ENCODE measurements around the gene TMED7.

TMED7 gene

GRCh38 chr5:115626445-115626823 lies 598 bp upstream of the TMED7 start:
- ATAC-seq: peak; percentile 3 to 6

GRCh38 chr5:115624994-115625393 lies 842 bp downstream of the TMED7 start:
- ATAC-seq: no peak

- no peak for ATAC-seq
These were observed 2.2 kb downstream of the TMED7 start for GRCh38 chr5:115623658-115624057.

- no peak for ATAC-seq
These were observed 4.4 kb downstream of the TMED7 start for GRCh38 chr5:115621365-115621900.

GRCh38 chr5:115616892-115617291 lies 8.9 kb downstream of the TMED7 start:
- no peak for ATAC-seq

- ATAC-seq: no peak
These were observed 9.4 kb downstream of the TMED7 start for GRCh38 chr5:115616472-115616871.

GRCh38 chr5:115611873-115612272 lies 14.0 kb downstream of the TMED7 start:
- no peak for ATAC-seq

GRCh38 chr5:115607935-115608334 lies 17.9 kb downstream of the TMED7 start:
- ATAC-seq: no peak

- ATAC-seq: no peak
These were observed 20.4 kb downstream of the TMED7 start for GRCh38 chr5:115605436-115605835.

GRCh38 chr5:115602591-115603125 lies 23.2 kb downstream of the TMED7 start:
- no peak for ATAC-seq

GRCh38 chr5:115601701-115602590 lies 23.9 kb downstream of the TMED7 start, which contains the start of gene TICAM2:
TSS of gene TICAM2 (minus strand) at chr5:115602479. CDS start at chr5:115581256, 21,223 bp downstream.
- ATAC-seq: peak; percentile 86 to 90

- ATAC-seq: no peak
These were observed 25.1 kb downstream of the TMED7 start for GRCh38 chr5:115600766-115601165.

- ATAC-seq: no peak
These were observed 25.9 kb downstream of the TMED7 start for GRCh38 chr5:115599924-115600323.

- no peak for ATAC-seq
These were observed 26.3 kb downstream of the TMED7 start for GRCh38 chr5:115599502-115599901.

- no peak for ATAC-seq
These were observed 31.4 kb downstream of the TMED7 start for GRCh38 chr5:115594128-115595047.

GRCh38 chr5:115589043-115589442 lies 36.8 kb downstream of the TMED7 start:
- no peak for ATAC-seq

- no peak for ATAC-seq
These were observed 37.2 kb downstream of the TMED7 start for GRCh38 chr5:115588640-115589039.

GRCh38 chr5:115586525-115587146 lies 39.2 kb downstream of the TMED7 start:
- no peak for ATAC-seq

- no peak for ATAC-seq
These were observed 40.6 kb downstream of the TMED7 start for GRCh38 chr5:115585265-115585664.

GRCh38 chr5:115584501-115584900 lies 41.3 kb downstream of the TMED7 start:
- no peak for ATAC-seq

- no peak for ATAC-seq
These were observed 42.4 kb downstream of the TMED7 start for GRCh38 chr5:115583474-115583873.

GRCh38 chr5:115580941-115581340 lies 44.9 kb downstream of the TMED7 start:
- no peak for ATAC-seq

All from activated CD4-positive, CD25-positive, alpha-beta regulatory T cell treated with anti-CD3 and anti-CD28 coated beads, Interleukin-2, amount 50 U/mL, for 24 hours (primary cell).